Airway epithelial cell (primary cell): Measurements from ENCODE around the gene ZC3H7A. TPM values are rescaled to one million over a fixed set of nuclear protein-coding genes. Genes with fewer than 3 reads are reported as not detected.

Experiments
- total RNA-seq: library from RNA; depleted of rRNA; stranded (reverse); fragments of >200 nt; gene quantifications from 2 replicates; pipeline ENCODE4 v1.2.3, GENCODE V29; 2015

The ZC3H7A gene, protein sequence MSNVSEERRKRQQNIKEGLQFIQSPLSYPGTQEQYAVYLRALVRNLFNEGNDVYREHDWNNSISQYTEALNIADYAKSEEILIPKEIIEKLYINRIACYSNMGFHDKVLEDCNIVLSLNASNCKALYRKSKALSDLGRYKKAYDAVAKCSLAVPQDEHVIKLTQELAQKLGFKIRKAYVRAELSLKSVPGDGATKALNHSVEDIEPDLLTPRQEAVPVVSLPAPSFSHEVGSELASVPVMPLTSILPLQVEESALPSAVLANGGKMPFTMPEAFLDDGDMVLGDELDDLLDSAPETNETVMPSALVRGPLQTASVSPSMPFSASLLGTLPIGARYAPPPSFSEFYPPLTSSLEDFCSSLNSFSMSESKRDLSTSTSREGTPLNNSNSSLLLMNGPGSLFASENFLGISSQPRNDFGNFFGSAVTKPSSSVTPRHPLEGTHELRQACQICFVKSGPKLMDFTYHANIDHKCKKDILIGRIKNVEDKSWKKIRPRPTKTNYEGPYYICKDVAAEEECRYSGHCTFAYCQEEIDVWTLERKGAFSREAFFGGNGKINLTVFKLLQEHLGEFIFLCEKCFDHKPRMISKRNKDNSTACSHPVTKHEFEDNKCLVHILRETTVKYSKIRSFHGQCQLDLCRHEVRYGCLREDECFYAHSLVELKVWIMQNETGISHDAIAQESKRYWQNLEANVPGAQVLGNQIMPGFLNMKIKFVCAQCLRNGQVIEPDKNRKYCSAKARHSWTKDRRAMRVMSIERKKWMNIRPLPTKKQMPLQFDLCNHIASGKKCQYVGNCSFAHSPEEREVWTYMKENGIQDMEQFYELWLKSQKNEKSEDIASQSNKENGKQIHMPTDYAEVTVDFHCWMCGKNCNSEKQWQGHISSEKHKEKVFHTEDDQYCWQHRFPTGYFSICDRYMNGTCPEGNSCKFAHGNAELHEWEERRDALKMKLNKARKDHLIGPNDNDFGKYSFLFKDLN
- total RNA-seq, result 24.1 and 28.4 TPM in 2 replicates

DNA sequence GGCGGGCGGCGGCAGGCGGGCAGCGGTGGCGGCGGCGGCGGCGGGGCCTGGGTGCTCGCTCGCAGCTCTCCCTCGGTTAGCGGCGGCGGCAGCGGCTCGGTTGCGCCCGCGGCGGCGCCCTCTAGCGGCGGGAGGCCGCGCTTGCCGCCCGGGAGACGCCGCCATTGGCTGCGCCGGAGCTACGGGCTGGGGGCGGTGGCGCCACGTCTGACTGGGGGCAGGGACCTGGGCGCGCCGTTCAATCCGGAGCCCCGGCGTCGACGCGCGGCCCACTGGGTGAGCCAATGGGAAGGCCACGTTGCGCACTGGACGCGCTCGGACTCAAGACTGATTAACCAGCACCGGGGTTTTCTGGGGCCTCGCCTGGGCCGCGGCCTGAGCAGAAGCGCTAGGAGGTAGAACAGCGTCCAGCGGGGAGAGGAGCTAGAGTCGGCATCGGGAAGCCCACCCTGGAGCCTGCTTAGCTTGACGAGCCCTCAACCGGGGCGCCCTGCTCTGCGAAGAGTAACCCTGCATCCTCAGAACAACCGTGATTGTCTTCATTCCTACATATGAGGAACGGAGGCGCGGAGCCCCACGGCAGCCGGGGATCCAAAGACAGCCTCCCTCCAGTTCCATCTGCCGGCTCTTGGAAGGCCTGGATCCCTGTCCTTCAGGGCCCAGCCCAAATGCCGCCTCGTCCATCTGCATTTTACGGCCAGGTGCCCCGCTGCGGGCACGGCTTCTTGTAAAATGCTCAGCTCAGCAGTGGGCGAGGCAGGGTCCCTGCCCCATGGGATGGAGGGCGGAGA, at the start of gene ZC3H7A:
Gene ZC3H7A, minus strand, starts transcription at position 93 of the 791 bp plus-strand sequence. CDS start 14,904 bp downstream, outside the sequence.

DNA sequence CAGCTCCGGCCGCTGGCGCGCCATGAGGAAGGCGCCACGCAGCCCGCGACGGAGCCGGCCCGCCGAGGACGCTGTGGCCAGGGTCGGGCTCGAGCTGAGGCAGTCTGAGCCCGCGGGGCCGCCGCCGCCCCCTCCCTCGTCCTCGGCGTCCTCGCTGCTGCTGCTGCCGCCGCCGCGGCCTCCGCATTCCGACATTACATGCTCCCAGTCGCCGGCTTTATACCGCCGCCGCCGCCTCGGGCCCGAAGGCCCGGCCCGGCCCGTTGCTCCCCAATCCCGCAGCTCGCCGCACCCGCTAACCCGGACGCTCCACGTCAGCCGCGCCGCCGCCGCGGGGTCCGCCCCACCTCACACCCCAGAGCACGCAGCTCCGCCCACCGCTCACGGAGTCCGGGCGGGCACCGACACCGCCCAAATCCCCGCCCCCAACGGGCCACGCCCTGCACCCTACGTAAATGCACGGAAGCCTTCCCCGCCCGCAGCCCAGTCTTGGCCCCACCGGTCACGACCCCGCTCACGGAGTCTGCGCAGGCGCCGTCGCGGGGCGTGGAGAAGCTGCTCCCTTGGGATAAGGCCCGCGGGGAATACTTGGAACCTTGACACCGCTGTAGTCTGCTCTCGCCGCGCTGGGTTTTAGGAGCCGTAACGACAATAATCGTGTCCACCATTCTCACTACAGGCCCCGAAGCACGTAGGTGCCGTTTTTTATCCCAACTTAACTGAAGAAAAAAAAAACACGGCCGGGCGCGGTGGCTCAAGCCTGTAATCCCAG, 54.3 kb downstream of the ZC3H7A start, which contains the start of gene TXNDC11:
Gene TXNDC11, minus strand, starts transcription at position 322 of the 772 bp plus-strand sequence. Its CDS starts 127 bp downstream, at position 195.

Other genes starting within 250 kb of the ZC3H7A start
- gene LITAF, start 210.3 kb downstream of the ZC3H7A start, total RNA-seq, result 62.7 and 103 TPM in 2 replicates
- 17.9 and 19.5 TPM in 2 replicates for gene SNN, start 128.8 kb downstream of the ZC3H7A start, total RNA-seq
- gene TXNDC11, start 54.4 kb downstream of the ZC3H7A start, total RNA-seq, result 30.3 and 31.5 TPM in 2 replicates
- 182 and 197 TPM in 2 replicates for gene RSL1D1, start 54.3 kb upstream of the ZC3H7A start, total RNA-seq
- gene GSPT1, start 118.7 kb upstream of the ZC3H7A start, total RNA-seq, result 86.2 and 108 TPM in 2 replicates
- gene NPIPB2, start 144.8 kb upstream of the ZC3H7A start, total RNA-seq, result 0.93 and 2.3 TPM in 2 replicates
- gene TNFRSF17, start 168.0 kb upstream of the ZC3H7A start, total RNA-seq, result not detected in 2 replicates
- 4.1 and 4.7 TPM in 2 replicates for gene SNX29, start 179.5 kb upstream of the ZC3H7A start, total RNA-seq